Ammon's horn (tissue), 1 donor: Measurements from ENCODE around the gene ABCC9.
"Not testable (repeated sequence)": the region's sequence is repeated elsewhere in the genome, so short reads cannot be mapped to it uniquely, and the experiment has no call there.

Experiments used
- DNase-seq: peaks from one replicate; pipeline ENCODE4 v3.0.0-alpha.2; 2016; ENCODE audit warnings: low spot score

Gene ABCC9

GRCh38 chr12:21933656-21934055 is 7.6 kb downstream of the ABCC9 start:
- DNase-seq: no peak

GRCh38 chr12:21929972-21930371 is 11.3 kb downstream of the ABCC9 start:
- not testable (repeated sequence) for DNase-seq

- no peak for DNase-seq
These were observed 15.8 kb downstream of the ABCC9 start for GRCh38 chr12:21925296-21925913.

- DNase-seq: no peak
These were observed 19.8 kb downstream of the ABCC9 start for GRCh38 chr12:21921436-21921835.

GRCh38 chr12:21918456-21918855 is 22.8 kb downstream of the ABCC9 start:
- no peak for DNase-seq

GRCh38 chr12:21913823-21914222 is 27.4 kb downstream of the ABCC9 start:
- no peak for DNase-seq

GRCh38 chr12:21912318-21912717 is 28.9 kb downstream of the ABCC9 start:
- no peak for DNase-seq

- DNase-seq: no peak
These were observed 29.4 kb downstream of the ABCC9 start for GRCh38 chr12:21911832-21912231.

- DNase-seq: peak; percentile 7
These were observed 30.6 kb downstream of the ABCC9 start for GRCh38 chr12:21910657-21911056.

- DNase-seq: no peak
These were observed 33.0 kb downstream of the ABCC9 start for GRCh38 chr12:21907948-21908837.

GRCh38 chr12:21906919-21907493 is 34.2 kb downstream of the ABCC9 start:
- no peak for DNase-seq

- DNase-seq: not testable (repeated sequence)
These were observed 41.7 kb downstream of the ABCC9 start for GRCh38 chr12:21899532-21899931.

GRCh38 chr12:21895651-21896050 is 45.6 kb downstream of the ABCC9 start:
- DNase-seq: no peak

- no peak for DNase-seq
These were observed 46.2 kb downstream of the ABCC9 start for GRCh38 chr12:21894792-21895595.

GRCh38 chr12:21893924-21894323 is 47.3 kb downstream of the ABCC9 start:
- DNase-seq: no peak

- DNase-seq: peak; percentile 22
These were observed 48.9 kb downstream of the ABCC9 start for GRCh38 chr12:21892341-21892740.

GRCh38 chr12:21891751-21892217 is 49.4 kb downstream of the ABCC9 start:
- DNase-seq: peak; percentile 34

GRCh38 chr12:21888276-21888863 is 52.9 kb downstream of the ABCC9 start:
- no peak for DNase-seq

GRCh38 chr12:21884936-21885335 is 56.3 kb downstream of the ABCC9 start:
- DNase-seq: no peak

- no peak for DNase-seq
These were observed 58.6 kb downstream of the ABCC9 start for GRCh38 chr12:21882635-21883034.

- peak; percentile 56 for DNase-seq
These were observed 59.3 kb downstream of the ABCC9 start for GRCh38 chr12:21881965-21882364.

GRCh38 chr12:21879312-21879711 is 61.9 kb downstream of the ABCC9 start:
- DNase-seq: no peak
